Psoas muscle (tissue), 8 donors: ENCODE data around the gene SYNPO2L. TPM values are rescaled to one million over a fixed set of nuclear protein-coding genes. Genes with fewer than 3 reads are reported as not detected.
"Not testable (repeated sequence)": the region's sequence is repeated elsewhere in the genome, so short reads cannot be mapped to it uniquely, and the experiment has no call there.

Experiments used
- ATAC-seq, 4 donors: fragments of 200-7000 bp; cut with Tn5 transposase; one replicate each; pipeline ENCODE4 v1.9.1; 2020; ENCODE audit warnings: moderate library complexity in 3 of 4, mild to moderate bottlenecking in 2 of 4
- DNase-seq, 2 donors: peaks; one replicate each; pipeline ENCODE4 v3.0.0-alpha.2; 2020
- H3K27ac ChIP-seq: fragments of 200-600 bp; one replicate; pipeline ENCODE4 v1.8.0; 2022
- H3K27me3 ChIP-seq, 3 donors: fragments of 200-600 bp in 1 of 3; one replicate each; pipeline versions ENCODE4 v1.6.1 to v1.8.0; 2013 to 2022; ENCODE audit warnings: low read length in 2 of 3, mild to moderate bottlenecking in 2 of 3, moderate library complexity in 1 of 3; ENCODE audit not compliant: insufficient read depth in 3 of 3
- H3K36me3 ChIP-seq, 2 donors: fragments of 200-600 bp in 1 of 2; one replicate each; pipeline versions ENCODE4 v1.6.1 to v1.8.0; 2013 to 2022; ENCODE audit warnings: low read depth in 1 of 2, mild to moderate bottlenecking in 1 of 2, moderate library complexity in 1 of 2; ENCODE audit not compliant: insufficient read depth in 1 of 2
- H3K4me1 ChIP-seq: fragments of 200-600 bp; one replicate; pipeline ENCODE4 v1.8.0; 2022
- H3K4me3 ChIP-seq: fragments of 200-600 bp; one replicate; pipeline ENCODE4 v1.8.0; 2022; ENCODE audit warnings: mild to moderate bottlenecking
- H3K9me3 ChIP-seq: fragments of 200-600 bp; one replicate; pipeline ENCODE4 v1.8.0; 2022
- CTCF ChIP-seq: fragments of 200-600 bp; IDR thresholded peaks from one replicate; pipeline ENCODE4 v1.8.0; 2022; ENCODE audit warnings: antibody characterized with exemption
- WGBS, 3 donors: extraction: QIAGEN DNeasy Blood & Tissue Kit; methylation state at CpG; one replicate each; pipeline versions ENCODE4 v1.1.6 to v1.1.7; 2013; 5-methylcytosine and 5-hydroxymethylcytosine counted together
- intact Hi-C, 2 donors: fragments of 100-400 bp; cut with DNase I; formaldehyde crosslinking; loops; one replicate each; pipeline versions ENCODE4 v1.11.0 to v1.14.2; 2022
- long read RNA-seq, 2 donors: library from polyadenylated mRNA; unstranded; transcript quantifications; one replicate each; pipeline ENCODE4 v2.0.0, GENCODE V29; 2021
- polyA plus RNA-seq, 3 donors: library from polyadenylated mRNA; stranded (reverse); fragments of 200-250 nt; gene quantifications; one replicate each; pipeline ENCODE4 v1.2.3, GENCODE V29; 2013
- total RNA-seq, 4 donors: library from RNA; stranded (reverse); fragmentation: NEBNext Ultra II Directional in 2 of 4; extraction: Animal tissue kit (Norgen Biotek cat#: 25700) in 2 of 4; gene quantifications; one replicate each; pipeline versions ENCODE4 v1.2.1 to v1.2.4, GENCODE V29; 2021 to 2023
- donor health status: healthy with polysubstance abuse.
- donor health status: DM: no; HTN: no; CAD: no; lungs with moderate emphysema.
- donor health status: Bipolar disorder and iron deficiency.
- donor health status: healthy.
- donor health status: DM: yes; HTN: yes; CAD: no.
- donor health status: DM: no; HTN: no; CAD: no.
- donor health status: DM: no; HTN: no; CAD: no.
- donor health status: DM: yes; HTN: yes; CAD: no.

The SYNPO2L gene
- total RNA-seq, result 100 to 1,000 TPM; 132 to 289 (median 185) TPM
- 10 to 100 TPM in 2 of 3 donors, 1 to 10 TPM in 1; 8.8 to 60.7 (median 27.3) TPM for polyA plus RNA-seq
- long read RNA-seq, donor 1, partial matches to known transcripts, result 0 of 33 reads
- long read RNA-seq, donor 1, other reads (novel, unspliced or antisense), result 33 of 33 reads
- long read RNA-seq, donor 2, full-length matches to known transcripts, result 14 of 157 reads
- long read RNA-seq, donor 2, partial matches to known transcripts, result 2 of 157 reads
- long read RNA-seq, donor 2, other reads (novel, unspliced or antisense), result 141 of 157 reads

- Histone ChIP-seq H3K27me3 (no peaks in the 10 kb centered on the region), H3K36me3 (peaks cover 0 to 19% of the 10 kb centered on the region in 2 donors), H3K9me3 (no peaks in the 10 kb centered on the region), H3K4me1 (peaks cover 40% of the 10 kb centered on the region), H3K4me3 (peak within 1 kb of the TSS; percentile 73), H3K27ac (peak within 1 kb of the TSS; percentile 98)
- intact Hi-C loops, result no loop called here
- 11 to 23% (median 19%) methylated on average over 5 of the region's 5 CpGs for WGBS, 3 donors
- no peak for TF ChIP-seq CTCF
- ATAC-seq, result peak; percentile 80 to 88 (median 82)
- DNase-seq, result peak; percentile 76 to 90
Measured at GRCh38 chr10:73655990-73656298, at the start of gene SYNPO2L. SYNPO2L (minus strand) TSS chr10:73656029; CDS start chr10:73655922, 107 bp downstream.

DNA sequence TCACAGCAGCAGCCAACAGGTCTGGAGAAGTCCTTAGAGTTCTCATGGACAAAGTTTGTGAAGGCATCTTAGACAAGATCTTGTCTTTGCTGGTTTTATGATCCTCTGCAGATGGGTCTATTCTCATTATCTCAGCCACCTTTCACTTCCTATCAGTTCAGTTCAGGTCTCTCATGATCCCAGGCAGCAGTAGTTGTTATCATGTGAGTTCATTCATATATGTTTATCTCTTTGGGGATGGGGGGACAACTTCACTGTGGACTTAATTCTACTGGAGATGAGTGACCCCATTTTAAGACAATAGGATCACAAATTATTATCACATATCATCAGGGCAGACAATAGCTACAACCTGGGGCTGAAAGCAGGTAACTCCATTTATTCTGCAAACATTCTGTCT is 48.1 kb upstream of the SYNPO2L start:
- H3K9me3 ChIP-seq, H3K4me3 ChIP-seq, intact Hi-C loops, H3K27ac ChIP-seq, ATAC-seq, H3K27me3 ChIP-seq, DNase-seq, H3K4me1 ChIP-seq: not testable (repeated sequence)
- H3K36me3 ChIP-seq, result peaks cover 0 to 28% of the 10 kb centered on the region in 2 donors

DNA sequence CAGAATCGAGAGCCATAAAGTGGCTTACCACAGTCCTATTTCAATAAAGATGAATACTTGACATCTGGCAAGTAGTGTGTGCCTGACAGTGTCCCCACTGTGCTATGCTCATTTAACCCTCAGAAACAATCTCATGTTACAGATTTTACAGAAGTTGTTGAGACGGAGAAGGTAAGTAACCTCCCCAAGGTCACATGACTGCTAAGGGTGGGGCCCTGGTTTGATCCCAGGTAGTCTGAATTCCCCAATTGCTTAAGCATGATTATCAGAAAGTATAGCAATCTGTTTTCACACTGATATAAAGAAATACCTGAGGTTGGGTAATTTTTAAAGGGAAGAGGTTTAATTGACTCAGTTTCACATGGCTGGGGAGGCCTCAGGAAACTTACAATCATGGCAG is 43.0 kb upstream of the SYNPO2L start:
- intact Hi-C loops, result not testable (repeated sequence)

GRCh38 chr10:73697675-73698159 is 41.9 kb upstream of the SYNPO2L start, which contains the start of gene AGAP5:
AGAP5 (minus strand) TSS chr10:73698109; CDS start chr10:73697755, 354 bp downstream.
- H3K27ac ChIP-seq, DNase-seq, ATAC-seq, H3K4me3 ChIP-seq, intact Hi-C loops, H3K9me3 ChIP-seq, H3K4me1 ChIP-seq, H3K27me3 ChIP-seq: not testable (repeated sequence)
- peaks cover 0 to 34% of the 10 kb centered on the region in 2 donors for H3K36me3 ChIP-seq
- WGBS, 3 donors, result 92 to 98% (median 94%) methylated on average over 15 to 16 of the region's 16 CpGs

More for the DNA sequence above, 43.0 kb upstream of the SYNPO2L start:
- H3K9me3 ChIP-seq, DNase-seq, H3K27ac ChIP-seq, ATAC-seq, H3K27me3 ChIP-seq, H3K4me1 ChIP-seq, H3K4me3 ChIP-seq: not testable (repeated sequence)
- 70 to 84% (median 82%) methylated on average over 2 of the region's 2 CpGs for WGBS, 3 donors
- H3K36me3 ChIP-seq, result peaks cover 0 to 31% of the 10 kb centered on the region in 2 donors

DNA sequence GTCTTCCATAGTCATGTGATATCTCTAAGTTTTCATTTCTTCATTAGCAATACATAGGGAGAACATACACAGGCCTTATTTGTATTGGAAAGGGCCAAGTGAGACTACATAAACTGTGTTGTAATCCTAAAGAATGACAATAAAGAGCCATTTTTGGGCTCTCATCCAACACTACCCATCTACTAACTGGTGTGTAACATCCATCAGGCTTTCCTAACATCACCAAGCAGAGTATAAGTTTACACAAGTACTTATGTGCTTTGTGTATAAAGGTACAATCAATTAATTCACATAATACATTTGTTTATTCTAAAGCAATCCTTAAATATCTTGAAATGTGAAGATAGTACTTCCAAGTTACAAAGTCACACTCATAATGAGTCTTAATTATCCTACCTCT is 39.5 kb upstream of the SYNPO2L start:
- H3K27ac ChIP-seq, DNase-seq, ATAC-seq, H3K27me3 ChIP-seq, H3K4me3 ChIP-seq, H3K9me3 ChIP-seq, H3K4me1 ChIP-seq, intact Hi-C loops: not testable (repeated sequence)
- H3K36me3 ChIP-seq, result peaks cover 0 to 34% of the 10 kb centered on the region in 2 donors

GRCh38 chr10:73690755-73691154 is 34.9 kb upstream of the SYNPO2L start:
- H3K4me3 ChIP-seq, ATAC-seq, intact Hi-C loops, H3K4me1 ChIP-seq, H3K27ac ChIP-seq, DNase-seq, H3K9me3 ChIP-seq, H3K27me3 ChIP-seq: not testable (repeated sequence)
- peaks cover 0 to 24% of the 10 kb centered on the region in 2 donors for H3K36me3 ChIP-seq
- WGBS, 3 donors, result 87 to 91% (median 90%) methylated on average over 6 of the region's 6 CpGs

- H3K27me3 ChIP-seq, DNase-seq, H3K9me3 ChIP-seq, H3K4me3 ChIP-seq, intact Hi-C loops, H3K27ac ChIP-seq, H3K4me1 ChIP-seq, ATAC-seq: not testable (repeated sequence)
- WGBS, 3 donors, result 96 to 98% (median 98%) methylated on average over 10 to 26 of the region's 28 CpGs
- peaks cover 0 to 26% of the 10 kb centered on the region in 2 donors for H3K36me3 ChIP-seq
Measured at GRCh38 chr10:73689596-73689995, 33.8 kb upstream of the SYNPO2L start.

GRCh38 chr10:73687641-73688040 is 31.8 kb upstream of the SYNPO2L start:
- WGBS, 3 donors, result 89 to 98% (median 90%) methylated on average over 1 of the region's 1 CpG
- H3K9me3 ChIP-seq, H3K4me1 ChIP-seq, ATAC-seq, intact Hi-C loops, DNase-seq, H3K27me3 ChIP-seq, H3K4me3 ChIP-seq, H3K27ac ChIP-seq: not testable (repeated sequence)
- peaks cover 0 to 14% of the 10 kb centered on the region in 2 donors for H3K36me3 ChIP-seq

DNA sequence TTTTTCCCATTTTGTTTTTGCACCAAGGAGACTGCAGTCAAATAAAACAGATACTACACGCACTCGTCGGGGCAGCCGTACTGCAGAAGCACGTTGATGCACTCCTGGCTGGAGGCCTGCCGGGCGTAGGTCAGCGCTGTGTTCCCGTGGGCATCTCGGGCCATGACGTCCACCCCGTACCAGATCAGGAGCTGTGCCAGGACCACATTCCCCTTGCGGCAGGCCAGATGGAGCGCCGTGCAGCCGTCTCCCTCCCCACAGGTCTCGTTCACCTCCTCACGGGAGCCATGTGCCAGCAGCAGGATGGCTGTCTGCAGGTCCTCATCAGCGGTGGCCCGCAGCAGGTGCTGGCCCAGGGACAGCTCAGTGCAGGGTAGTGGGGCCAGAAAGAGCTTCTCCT is 18.7 kb upstream of the SYNPO2L start:
- ATAC-seq, H3K4me1 ChIP-seq, intact Hi-C loops, H3K36me3 ChIP-seq, H3K9me3 ChIP-seq, H3K27me3 ChIP-seq, H3K4me3 ChIP-seq: not testable (repeated sequence)
- DNase-seq, result peak; percentile 51 to 80
- 20 to 26% methylated on average over 6 to 11 of the region's 20 CpGs; no CpG with 5 or more reads in 1 of the 3 donors for WGBS, 3 donors
- H3K27ac ChIP-seq, result peak overlapping the region; percentile 30

- intact Hi-C loops, DNase-seq, H3K4me1 ChIP-seq, H3K27ac ChIP-seq, ATAC-seq, H3K9me3 ChIP-seq, H3K27me3 ChIP-seq, H3K4me3 ChIP-seq, H3K36me3 ChIP-seq: not testable (repeated sequence)
- WGBS, 3 donors, result 80 to 95% (median 85%) methylated on average over 2 to 3 of the region's 4 CpGs
Measured at GRCh38 chr10:73668378-73668777, 12.5 kb upstream of the SYNPO2L start.
